DOHH2 (cell line): ENCODE results near the gene PNPLA7.

ENCODE experiments used
- CTCF ChIP-seq: fragments of 200-600 bp; sonication (generic); IDR thresholded peaks from one replicate; pipeline ENCODE4 v1.5.1; 2014; ENCODE audit warnings: antibody characterized with exemption, mild to moderate bottlenecking, low read depth, low read length; ENCODE audit not compliant: poor library complexity, severe bottlenecking
- EZH2phosphoT487 ChIP-seq: fragments of 200-600 bp; sonication (generic); IDR thresholded peaks from 2 replicates; pipeline ENCODE4 v1.6.1; 2017; ENCODE audit warnings: borderline replicate concordance, mild to moderate bottlenecking, antibody characterized with exemption, low read length, moderate library complexity, mixed read lengths

GRCh38 chr9:137555179-137555578 lies 5.0 kb upstream of the PNPLA7 start:
- TF ChIP-seq CTCF, result no peak
- no peak for TF ChIP-seq EZH2phosphoT487
